GM18508 (cell line): ENCODE measurements around the gene CCDC8.

Experiments used
- ATAC-seq: cut with Tn5 transposase; IDR thresholded peaks from one replicate; pipeline ENCODE4 v1.9.1; 2021; ENCODE audit warnings: moderate number of reproducible peaks; ENCODE audit not compliant: insufficient read depth, unreplicated experiment

CCDC8 gene

GRCh38 chr19:46361915-46362314, 51.4 kb downstream of the CCDC8 start:
- ATAC-seq = no peak
